ENCODE results near the gene C19orf44.
"Not testable (repeated sequence)": the region's sequence is repeated elsewhere in the genome, so short reads cannot be mapped to it uniquely, and the experiment has no call there.

C19orf44 gene

DNA sequence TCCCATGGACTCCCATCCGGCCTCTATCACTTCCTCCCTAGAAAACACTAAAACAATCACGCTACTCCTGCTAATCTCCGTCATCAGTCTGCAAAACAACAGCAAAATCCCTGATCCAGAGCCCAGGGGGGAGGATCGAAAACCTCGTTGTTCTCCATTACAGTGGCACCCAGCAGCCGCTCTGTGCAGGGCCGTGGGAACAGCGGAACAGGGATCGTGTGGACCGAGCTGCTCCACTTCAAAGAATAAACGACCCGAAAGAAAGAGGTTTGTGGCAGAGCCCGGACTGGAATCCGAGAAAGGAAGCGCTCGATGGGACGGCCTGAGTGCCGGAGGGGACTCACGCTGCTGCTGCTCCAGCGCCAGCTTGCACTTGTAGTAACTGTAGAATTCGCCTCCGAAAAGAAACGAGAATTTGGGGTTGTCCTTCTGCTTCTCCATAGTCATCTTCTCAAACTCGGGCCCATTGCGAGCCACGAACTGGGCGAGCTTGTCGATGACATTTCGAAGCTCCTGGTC is 45.4 kb downstream of the C19orf44 start:
- no peak for DNase-seq

DNA sequence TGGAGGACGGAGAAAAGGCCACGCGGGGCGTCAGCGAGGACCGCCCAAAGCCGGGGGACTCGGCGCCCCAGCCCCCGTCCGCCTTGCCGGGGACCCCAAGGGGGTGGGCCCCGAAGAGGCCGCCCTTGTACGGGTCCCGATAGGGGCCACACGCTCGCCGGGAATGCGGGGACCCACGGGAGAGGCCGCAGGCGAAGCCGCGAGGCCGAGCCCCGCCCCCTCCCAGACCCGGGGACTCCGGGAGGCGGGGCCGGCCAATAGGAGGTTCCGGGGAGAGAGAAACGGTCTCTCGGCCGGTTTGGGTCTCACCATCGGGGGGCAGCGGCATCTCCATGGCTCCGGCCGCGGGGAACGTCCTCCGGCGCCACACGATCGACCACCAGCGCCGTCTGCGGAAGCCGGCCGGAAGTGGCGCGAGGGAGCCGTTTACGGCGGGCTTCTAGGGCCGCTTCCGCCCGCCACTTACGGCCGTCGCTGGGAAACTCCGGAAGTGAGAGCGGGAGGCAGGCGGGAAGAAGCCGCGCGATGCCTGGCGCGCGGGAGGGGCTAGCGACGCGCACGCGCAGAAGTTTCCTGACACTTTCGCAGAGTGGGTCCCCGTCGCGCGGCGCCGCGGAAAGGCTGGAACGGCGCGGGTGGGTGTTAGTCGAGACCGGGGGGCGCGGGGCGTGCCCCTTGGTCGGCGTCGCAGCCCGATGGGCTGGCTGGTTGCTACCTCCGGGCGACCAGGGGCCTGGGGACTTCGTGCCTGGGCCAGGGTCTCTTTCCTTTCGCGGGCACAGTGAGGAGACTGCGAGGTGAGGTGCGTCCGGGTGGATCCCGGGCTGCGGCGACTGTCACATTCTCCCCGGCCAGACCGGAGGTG is 46.1 kb downstream of the C19orf44 start, which contains the start of gene CHERP:
TSS of gene CHERP (minus strand) at position 393 of the 865 bp plus-strand sequence. CDS start at position 334, 59 bp downstream.
- peak; percentile 97 for DNase-seq

DNA sequence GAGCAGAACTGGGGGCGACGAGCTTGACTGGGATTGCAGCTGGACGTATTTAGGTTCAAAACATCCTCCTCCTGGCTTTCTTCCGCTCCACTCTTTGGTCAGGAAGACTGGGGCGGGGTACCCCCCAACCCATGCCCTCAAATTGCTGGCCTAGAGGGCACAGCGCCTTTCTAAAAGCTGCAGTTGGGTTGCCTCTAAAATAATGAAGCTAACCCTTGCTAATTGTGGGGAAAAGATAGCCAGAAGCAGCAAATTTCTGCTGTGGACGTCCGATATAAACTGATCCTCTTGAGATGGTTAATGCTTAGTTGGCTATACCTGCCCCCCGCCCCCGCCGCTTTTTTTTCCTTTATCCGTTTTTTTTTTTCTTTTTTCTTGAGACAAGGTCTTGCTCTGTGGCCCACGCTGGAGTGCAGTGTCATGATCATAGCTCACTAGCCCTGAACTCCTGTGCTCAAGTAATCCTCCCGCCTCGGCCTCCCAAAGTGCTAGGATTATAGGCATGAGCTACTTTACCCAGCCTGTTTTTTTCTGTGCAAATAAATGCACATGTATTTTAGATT is 46.8 kb downstream of the C19orf44 start:
- peak; percentile 55 for DNase-seq

DNA sequence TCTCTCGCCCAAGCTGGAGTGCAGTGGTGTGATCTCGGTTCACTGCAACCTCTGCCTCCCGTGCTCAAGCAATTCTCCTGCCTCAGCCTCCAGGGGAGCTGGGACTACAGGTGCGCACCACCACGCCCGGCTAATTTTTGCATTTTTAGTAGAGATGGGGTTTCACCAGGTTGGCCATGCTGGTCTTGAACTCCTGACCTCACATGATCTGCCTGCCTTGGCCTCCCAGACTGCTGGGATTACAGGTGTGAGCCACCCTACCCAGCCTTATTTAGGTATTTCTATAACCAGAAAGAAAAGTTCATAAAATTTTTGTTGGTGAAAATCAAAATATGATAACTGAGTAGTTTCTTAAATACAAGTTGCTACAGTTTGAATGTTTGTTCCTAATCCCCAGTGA is 47.5 kb downstream of the C19orf44 start:
- not testable (repeated sequence) for DNase-seq

DNA sequence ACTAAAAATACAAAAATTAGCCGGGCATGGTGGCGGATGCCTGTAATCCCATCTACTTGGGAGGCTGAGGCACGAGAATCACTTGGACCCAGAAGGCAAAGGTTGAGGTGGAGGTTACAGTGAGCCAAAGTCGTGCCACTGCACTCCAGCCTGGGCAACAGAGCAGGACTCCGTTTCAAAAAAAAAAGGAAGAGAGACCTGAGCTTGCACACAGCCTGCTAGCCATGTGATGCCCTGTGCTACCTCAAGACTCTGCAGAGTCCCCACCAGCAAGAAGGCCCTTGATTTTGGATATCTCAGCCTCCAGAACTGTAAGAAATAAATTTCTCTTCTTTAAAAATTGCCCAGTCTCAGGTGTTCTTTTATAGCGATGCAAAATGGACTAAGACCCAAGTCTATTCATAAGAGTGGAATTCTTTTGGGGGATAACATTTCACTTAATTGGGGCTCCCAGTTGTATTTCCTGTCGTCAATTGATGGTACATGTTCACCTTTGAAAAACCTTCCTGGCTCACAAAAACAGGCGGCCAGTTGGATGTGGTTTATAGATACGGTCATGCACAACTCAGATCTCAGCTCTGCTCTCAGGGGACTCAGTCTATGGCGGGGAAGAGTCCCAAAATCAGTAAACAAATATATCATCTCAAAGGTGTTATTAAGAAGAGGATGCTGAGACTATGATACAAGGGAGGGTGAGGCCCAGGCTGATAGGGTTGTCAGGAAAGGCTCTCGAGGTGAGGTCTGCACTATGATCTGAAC is 48.5 kb downstream of the C19orf44 start:
- no peak for DNase-seq

DNA sequence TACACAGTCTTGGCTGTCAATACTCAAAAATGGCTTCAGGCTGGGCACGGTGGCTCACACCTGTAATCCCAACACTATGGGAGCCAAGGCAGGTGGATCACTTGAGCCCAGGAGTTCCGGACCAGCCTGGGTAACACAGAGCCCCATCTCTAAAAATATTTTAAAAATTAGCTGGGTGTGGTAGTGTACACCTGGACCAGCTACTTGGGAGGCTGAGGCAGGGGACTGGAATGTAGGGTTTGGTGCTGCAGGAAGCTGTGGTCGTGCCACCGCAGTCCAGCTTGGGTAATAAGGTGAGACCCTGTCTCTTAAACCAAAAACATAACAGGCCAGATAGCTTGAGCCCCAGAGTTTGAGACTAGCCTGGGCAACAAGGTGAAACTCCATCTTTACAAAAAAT is 52.8 kb downstream of the C19orf44 start:
- no peak for DNase-seq

DNA sequence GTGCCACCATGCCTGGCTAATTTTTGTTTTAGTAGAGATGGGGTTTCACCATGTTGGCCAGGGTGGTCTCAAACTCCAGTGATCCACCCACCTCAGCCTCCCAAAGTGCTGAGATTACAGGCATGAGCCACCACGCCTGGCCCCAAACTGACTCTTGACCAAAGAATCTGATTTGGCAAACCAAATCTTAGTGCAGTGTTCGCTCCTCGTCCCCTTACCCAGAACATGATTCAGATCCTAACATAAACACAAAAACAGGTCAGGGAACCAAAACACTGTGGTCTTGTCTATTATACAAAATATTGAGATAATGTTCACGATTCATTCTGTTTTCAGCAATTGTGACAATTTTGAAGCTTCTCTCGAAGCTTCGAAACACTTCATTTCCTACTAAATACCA is 55.7 kb downstream of the C19orf44 start:
- DNase-seq: not testable (repeated sequence)

DNA sequence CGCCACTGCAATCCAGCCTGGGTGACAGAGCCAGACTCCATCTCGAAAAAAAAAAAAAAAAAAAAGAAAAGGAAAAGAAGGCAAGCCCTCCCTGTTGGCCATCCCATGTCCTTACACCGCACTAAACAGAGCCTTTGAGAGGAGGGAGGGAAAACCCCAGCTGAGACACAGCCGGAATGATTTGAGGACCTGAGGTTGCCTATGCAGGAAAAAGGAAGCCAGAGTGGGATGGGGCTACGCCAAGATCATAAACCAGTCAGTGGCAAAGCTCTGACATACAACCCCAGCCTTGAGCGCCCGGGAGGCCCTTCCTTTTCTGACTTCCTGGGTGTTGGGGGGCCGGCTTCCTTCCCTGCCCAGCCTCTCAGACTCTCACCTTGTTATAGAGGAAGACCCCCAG is 58.6 kb downstream of the C19orf44 start:
- DNase-seq: no peak

DNA sequence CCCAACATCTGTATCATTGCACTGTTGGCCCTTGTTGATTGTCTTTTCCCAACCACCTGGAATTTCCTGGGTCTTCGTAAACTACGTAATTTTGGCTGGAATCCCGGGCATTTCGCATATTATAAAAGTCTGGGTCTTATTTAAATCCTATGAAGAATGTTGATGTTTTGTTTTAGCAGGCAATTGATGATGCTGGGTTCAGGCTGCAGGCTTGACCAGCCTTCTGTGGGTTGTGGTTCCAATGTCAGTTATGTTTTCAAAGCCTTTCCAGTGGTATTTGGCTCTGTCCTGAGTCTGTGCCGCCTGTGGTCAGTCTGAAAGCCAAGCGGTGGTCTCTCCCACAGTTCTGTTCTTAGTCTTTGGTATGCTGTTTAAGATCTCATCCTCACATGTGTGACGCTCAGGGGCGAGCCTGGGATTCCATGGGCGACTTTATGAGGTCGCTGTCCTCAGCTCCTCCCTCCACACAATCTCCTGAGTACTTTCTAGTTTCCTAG is 63.6 kb downstream of the C19orf44 start:
- no peak for DNase-seq

DNA sequence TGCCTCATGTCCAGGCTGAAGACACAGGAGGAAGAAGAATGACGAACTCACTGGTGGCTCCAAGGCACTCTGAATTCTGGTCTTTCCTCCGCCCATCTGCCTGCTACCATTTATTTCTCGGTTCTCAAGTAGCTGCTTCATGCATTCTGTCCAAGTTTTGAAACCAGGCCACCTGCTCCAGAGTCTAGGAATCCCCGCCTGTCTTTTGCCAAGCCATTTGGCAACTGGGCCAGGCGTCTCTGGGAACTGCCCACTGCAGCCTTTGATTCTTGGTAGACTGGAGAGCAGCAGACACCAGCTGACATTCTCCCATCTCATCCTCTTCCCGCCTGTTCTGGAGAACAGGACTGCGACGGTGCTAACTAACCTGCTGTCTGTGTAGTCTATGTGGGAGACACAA is 65.2 kb downstream of the C19orf44 start:
- no peak for DNase-seq

DNA sequence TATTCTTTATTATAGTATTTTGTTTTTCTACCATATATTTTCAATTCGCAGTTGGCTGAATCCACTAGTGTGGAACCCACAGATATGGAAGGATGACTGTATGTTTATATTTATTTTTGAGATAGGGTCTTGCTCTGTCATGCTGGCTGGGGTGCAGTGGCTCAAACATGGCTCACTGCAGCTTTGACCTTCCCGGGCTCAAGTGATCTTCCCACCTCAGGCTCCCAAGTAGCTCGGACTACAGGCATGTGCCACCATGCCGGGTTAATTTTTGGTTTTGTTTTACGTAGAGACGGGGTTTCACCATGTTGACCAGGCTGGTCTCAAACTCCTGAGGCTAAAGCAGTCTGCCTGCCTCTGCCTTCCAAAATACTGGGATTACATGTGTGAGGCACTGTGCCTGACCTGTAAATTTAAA is 66.4 kb downstream of the C19orf44 start:
- no peak for DNase-seq

DNA sequence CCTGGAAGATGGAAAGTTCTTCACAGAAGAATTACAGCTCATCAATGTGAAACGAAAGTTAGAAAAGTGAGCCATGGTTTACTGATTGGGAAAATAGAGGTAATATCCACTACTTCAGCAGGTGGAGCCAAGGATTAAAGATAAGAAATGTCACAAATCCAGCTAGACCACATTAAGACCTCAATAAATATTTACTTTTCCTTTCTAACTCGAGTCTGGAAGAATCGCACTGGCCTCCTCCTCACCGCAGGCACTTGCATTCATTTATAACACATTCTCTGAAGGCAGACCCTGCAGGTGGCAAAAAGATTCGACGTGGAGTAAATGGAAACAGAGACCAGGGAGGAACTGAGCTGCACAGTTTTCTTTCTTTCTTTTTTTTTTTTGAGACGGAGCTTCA is 68.6 kb downstream of the C19orf44 start:
- DNase-seq: no peak

DNA sequence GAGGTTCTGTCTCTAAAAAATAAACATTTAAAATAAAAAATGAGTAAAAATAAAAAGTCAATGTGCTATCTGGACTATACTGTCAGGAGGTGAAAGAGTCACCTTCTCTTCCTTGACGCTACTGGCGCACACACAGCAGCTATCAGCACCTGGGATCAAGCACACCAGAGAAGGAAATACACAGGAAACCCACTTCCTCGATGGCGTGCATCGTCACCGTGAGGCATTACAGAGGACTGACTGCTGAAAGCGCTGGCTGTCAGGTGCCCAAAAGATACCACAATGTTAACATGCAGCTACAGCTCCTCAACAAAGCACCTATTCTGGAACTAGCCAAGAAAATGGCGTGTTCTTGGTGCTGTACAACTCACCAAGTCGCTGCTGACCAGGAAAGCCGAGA is 70.0 kb downstream of the C19orf44 start:
- DNase-seq: no peak

DNA sequence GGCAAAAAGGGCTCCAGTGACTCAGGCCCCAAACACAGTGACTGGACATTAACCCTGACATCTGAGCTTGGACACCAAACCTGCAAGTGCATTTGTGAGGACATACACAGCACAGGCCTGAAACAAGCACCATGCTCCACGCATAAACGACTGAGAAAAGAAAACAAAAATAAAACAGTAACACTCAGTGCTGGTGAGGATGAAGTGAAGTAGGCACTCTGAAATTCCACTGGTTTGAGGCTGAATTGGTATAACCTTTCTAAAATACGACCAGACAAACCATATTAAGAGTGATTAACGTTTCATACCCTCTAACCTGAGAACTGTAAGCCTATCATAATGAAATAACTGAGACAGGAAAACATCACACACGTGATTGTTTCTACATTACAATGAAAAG is 70.5 kb downstream of the C19orf44 start:
- DNase-seq: no peak

DNA sequence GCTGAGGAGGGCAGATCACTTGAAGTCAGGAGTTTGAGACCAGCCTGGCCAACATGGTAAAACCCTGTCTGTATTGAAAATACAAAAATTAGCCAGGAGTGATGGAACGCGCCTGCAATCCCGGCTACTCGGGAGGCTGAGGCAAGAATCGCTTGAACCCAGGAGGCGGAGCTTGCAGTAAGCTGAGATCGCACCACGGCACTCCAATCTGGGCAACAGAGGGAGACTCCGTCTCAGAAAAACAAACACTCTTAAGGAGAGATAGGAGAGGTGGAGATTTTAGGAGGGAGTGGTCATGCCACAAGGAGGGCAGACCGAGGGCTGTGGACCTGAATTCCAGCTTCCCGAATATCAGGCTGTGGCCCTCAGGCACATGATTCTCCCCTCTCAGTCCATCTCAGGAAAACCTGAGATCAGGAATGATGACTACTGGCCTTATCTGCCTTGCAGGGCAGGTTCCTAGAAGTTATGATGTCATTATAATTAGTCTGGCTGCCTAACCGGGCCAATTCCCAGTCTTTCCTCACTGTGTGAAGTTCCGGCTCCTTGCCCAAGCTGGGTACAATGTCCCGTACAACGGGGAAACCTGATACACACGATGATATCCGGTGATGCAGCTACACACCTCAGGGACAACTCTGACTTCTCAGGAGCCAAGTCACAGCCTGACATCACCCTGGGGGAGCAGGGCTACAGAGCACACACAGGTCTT is 73.6 kb downstream of the C19orf44 start:
- no peak for DNase-seq
